LoVo (cell line): ENCODE results near the gene CNGA2.

ENCODE experiments used
- DNase-seq: peaks from one replicate; pipeline ENCODE4 v3.0.0-alpha.2; 2016; ENCODE audit warnings: low spot score

CNGA2 gene

GRCh38 chrX:151712253-151712652 lies 22.3 kb upstream of the CNGA2 start:
- no peak for DNase-seq

DNA sequence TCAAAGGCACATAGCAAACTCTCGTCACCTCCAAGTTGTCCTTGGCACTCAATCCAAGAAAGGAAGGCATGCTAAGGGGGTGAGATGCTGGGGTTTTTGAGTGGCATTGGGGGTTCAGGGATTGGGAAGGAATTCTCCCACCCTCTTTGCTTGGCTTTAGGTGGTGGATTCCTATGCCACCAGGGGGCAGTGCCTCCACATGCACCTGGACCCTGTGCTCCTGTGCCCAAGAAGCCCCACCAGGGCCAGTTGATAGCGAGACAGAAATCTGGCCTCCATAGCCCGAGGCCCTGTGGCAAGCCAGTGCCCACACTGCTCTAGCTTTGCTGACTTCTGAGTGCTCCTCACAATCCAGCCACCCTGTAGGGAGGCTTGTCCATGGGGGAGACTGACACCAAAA lies 20.7 kb upstream of the CNGA2 start:
- no peak for DNase-seq

DNA sequence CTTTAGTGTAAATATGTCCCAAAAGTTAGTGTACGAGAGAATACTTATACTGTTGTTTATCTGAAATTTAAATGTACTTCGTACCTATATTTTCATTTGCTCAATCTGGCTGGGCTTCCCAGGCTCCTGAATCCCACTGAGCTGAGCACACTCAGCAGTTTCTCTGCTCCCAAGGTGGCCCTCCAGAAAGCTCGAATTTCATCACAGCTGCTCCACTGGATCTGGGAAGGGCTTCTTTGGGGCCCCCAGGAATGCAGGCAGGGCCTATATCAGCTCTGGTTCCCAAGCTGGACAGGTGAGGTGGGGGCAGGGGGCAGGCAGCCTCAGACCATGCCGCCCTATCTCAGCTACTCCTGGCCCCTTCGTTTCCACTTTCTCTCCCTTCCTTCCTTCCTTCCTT lies 20.2 kb upstream of the CNGA2 start:
- DNase-seq = no peak

DNA sequence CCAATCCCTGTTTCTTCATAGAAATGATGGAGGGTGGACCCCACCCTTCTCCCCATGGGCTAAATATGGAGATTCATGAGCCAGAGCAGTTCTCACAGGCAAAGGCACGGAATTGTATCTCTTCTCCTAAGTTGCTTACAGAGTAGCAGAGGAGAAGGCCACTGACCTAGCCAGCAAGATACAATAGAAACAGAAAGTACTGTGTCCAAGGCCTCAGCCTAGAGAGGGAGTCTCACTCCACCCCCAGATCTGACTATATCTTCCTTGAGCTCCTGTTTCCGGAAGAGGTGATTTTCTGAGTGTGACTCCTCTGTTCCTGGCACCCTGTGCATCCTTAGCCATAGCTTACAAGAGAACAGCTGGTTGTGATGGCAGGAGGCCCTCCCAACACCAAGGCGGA lies 18.8 kb upstream of the CNGA2 start, which contains the start of gene FATE1:
Gene FATE1 (plus strand): TSS at position 284 of the 400 bp plus-strand sequence. CDS start 85 bp downstream, at position 369.
- DNase-seq = no peak

GRCh38 chrX:151722241-151722846 lies 12.2 kb upstream of the CNGA2 start:
- no peak for DNase-seq

- DNase-seq = no peak
These were observed 11.3 kb upstream of the CNGA2 start for GRCh38 chrX:151723156-151723760.

GRCh38 chrX:151724563-151725337 lies 9.8 kb upstream of the CNGA2 start:
- DNase-seq = no peak

GRCh38 chrX:151725338-151725614 lies 9.3 kb upstream of the CNGA2 start:
- no peak for DNase-seq

- DNase-seq = no peak
These were observed 7.8 kb upstream of the CNGA2 start for GRCh38 chrX:151726751-151727150.

- DNase-seq = no peak
These were observed 7.2 kb upstream of the CNGA2 start for GRCh38 chrX:151727346-151727745.

- DNase-seq = no peak
These were observed 5.4 kb upstream of the CNGA2 start for GRCh38 chrX:151729056-151729725.

DNA sequence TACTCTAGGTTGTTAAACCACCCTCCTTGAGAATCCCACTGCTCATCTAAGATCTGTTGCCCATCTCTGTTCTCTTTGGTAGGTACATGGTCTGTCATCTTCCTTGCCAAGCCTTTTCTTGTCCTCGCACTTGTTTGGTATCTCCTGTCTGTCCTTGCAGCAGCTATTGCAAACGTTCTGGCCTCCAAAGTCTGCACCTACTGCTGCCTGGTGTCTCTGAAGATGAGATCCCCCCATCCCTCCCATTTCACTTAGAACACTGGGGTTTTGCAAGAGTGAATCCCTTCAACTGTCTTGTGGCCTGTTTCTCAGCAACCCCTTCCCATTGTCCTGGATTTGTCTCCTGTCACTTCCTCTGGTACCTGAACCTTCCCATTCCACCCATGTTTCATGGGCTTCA lies 673 bp downstream of the CNGA2 start:
- no peak for DNase-seq

- no peak for DNase-seq
These were observed 2.1 kb downstream of the CNGA2 start for GRCh38 chrX:151736685-151737084.

- DNase-seq = no peak
These were observed 2.9 kb downstream of the CNGA2 start for GRCh38 chrX:151737494-151737893.

DNA sequence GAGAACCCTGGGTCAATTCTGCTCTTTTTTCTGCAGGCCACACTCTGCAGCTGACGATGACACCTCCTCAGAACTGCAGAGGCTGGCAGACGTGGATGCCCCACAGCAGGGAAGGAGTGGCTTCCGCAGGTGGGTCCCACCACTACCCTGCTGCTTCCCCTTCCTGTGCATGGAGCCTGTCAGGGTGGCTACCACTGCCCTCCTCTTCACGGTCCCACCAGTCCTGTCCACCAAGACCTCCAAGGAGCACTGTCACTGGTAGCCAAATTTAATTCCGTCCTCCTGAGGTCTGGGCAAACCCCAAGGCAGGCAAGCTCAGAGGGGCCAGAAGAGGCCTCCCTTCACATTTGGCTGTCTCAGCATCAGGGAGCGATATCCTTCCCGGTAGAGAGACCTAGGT lies 4.2 kb downstream of the CNGA2 start:
- no peak for DNase-seq

GRCh38 chrX:151741606-151742005 lies 7.1 kb downstream of the CNGA2 start:
- DNase-seq = no peak

GRCh38 chrX:151742311-151742710 lies 7.8 kb downstream of the CNGA2 start:
- DNase-seq = no peak

GRCh38 chrX:151743651-151744470 lies 9.3 kb downstream of the CNGA2 start:
- DNase-seq = no peak

DNA sequence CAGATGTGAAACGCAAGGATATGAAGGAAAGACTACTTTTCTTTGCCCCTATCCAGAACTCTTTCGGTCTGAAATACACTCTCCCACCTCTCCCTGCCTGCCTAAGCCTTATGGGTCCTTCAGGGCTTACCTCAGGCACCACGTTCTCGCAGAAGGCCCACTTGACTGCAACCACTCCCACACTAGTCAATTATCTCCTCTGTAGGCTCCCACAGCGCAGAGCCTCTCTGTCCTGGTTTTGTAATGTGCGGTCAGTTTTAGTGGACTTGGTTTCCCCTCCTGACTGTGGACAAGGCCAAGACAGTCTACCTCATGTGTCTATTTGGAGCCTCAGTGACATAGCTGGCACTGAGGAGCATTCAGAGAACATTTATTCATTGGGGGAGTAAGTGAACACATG lies 11.1 kb downstream of the CNGA2 start:
- no peak for DNase-seq

- no peak for DNase-seq
These were observed 12.0 kb downstream of the CNGA2 start for GRCh38 chrX:151746502-151746901.

GRCh38 chrX:151750511-151750910 lies 16.0 kb downstream of the CNGA2 start:
- no peak for DNase-seq

DNA sequence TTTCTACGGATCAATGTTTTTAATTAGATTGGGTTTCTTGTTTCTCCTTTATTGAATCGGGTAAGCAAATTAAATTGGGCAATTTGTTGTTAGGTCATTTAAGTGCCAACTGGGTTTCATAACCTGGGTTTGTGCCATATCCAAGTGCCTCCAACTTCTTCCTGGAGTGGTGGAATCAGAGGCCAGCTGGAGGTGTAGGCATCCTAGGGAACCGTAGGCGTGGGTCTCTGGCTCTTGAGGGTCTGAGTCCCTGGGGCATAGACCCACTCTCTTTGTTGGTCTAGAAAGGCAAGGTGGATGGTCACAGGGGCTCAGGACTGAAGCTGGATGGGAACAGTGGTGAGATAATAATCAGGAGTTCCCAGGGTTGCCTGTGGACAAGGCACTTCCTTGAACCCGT lies 18.3 kb downstream of the CNGA2 start:
- no peak for DNase-seq
